Activated CD4-positive, alpha-beta T cell treated with anti-CD3 and anti-CD28 coated beads, Interleukin-2, amount 50 U/mL, for 16 hours (primary cell): ENCODE data around the gene DYNC1LI1.
A peak's percentile ranks its signal among the peaks of the same experiment; 100 is the strongest.

ENCODE experiments used
- DNase-seq: peaks from one replicate; pipeline ENCODE4 v3.0.0-alpha.2; 2020

The DYNC1LI1 gene

GRCh38 chr3:32570421-32571191 is at the start of gene DYNC1LI1:
Gene DYNC1LI1 (minus strand): TSS chr3:32570858. CDS start chr3:32570770, 88 bp downstream.
- DNase-seq: peak; percentile 96

- DNase-seq: no peak
These were observed 48.7 kb upstream of the DYNC1LI1 start for GRCh38 chr3:32619395-32619794.

- DNase-seq: no peak
These were observed 45.8 kb upstream of the DYNC1LI1 start for GRCh38 chr3:32616267-32616962.

GRCh38 chr3:32614956-32615355 is 44.3 kb upstream of the DYNC1LI1 start:
- no peak for DNase-seq

- no peak for DNase-seq
These were observed 42.5 kb upstream of the DYNC1LI1 start for GRCh38 chr3:32613183-32613582.

- DNase-seq: no peak
These were observed 41.9 kb upstream of the DYNC1LI1 start for GRCh38 chr3:32612547-32612946.

GRCh38 chr3:32607522-32607921 is 36.9 kb upstream of the DYNC1LI1 start:
- no peak for DNase-seq

- DNase-seq: no peak
These were observed 36.3 kb upstream of the DYNC1LI1 start for GRCh38 chr3:32606960-32607359.

- no peak for DNase-seq
These were observed 35.6 kb upstream of the DYNC1LI1 start for GRCh38 chr3:32606277-32606676.

GRCh38 chr3:32603064-32603463 is 32.4 kb upstream of the DYNC1LI1 start:
- DNase-seq: no peak

GRCh38 chr3:32602206-32602605 is 31.5 kb upstream of the DYNC1LI1 start:
- DNase-seq: no peak

GRCh38 chr3:32601722-32602121 is 31.1 kb upstream of the DYNC1LI1 start:
- no peak for DNase-seq

- no peak for DNase-seq
These were observed 27.0 kb upstream of the DYNC1LI1 start for GRCh38 chr3:32597656-32598055.

- DNase-seq: no peak
These were observed 26.3 kb upstream of the DYNC1LI1 start for GRCh38 chr3:32596909-32597369.

GRCh38 chr3:32596282-32596908 is 25.7 kb upstream of the DYNC1LI1 start:
- DNase-seq: no peak

- no peak for DNase-seq
These were observed 24.7 kb upstream of the DYNC1LI1 start for GRCh38 chr3:32595323-32595722.

GRCh38 chr3:32593903-32594525 is 23.4 kb upstream of the DYNC1LI1 start:
- no peak for DNase-seq

- no peak for DNase-seq
These were observed 22.2 kb upstream of the DYNC1LI1 start for GRCh38 chr3:32592696-32593353.

- no peak for DNase-seq
These were observed 21.4 kb upstream of the DYNC1LI1 start for GRCh38 chr3:32592011-32592410.

GRCh38 chr3:32591186-32591585 is 20.5 kb upstream of the DYNC1LI1 start:
- no peak for DNase-seq

- no peak for DNase-seq
These were observed 15.7 kb upstream of the DYNC1LI1 start for GRCh38 chr3:32586356-32586755.

GRCh38 chr3:32584660-32585059 is 14.0 kb upstream of the DYNC1LI1 start:
- DNase-seq: no peak

- DNase-seq: no peak
These were observed 13.1 kb upstream of the DYNC1LI1 start for GRCh38 chr3:32583708-32584107.
